ENCODE measurements around the gene WDSUB1. TPM values are rescaled to one million over a fixed set of nuclear protein-coding genes. Genes with fewer than 3 reads are reported as not detected.

The WDSUB1 gene
- total RNA-seq, 1 donor from 2014 or later, result 8.6 TPM

DNA sequence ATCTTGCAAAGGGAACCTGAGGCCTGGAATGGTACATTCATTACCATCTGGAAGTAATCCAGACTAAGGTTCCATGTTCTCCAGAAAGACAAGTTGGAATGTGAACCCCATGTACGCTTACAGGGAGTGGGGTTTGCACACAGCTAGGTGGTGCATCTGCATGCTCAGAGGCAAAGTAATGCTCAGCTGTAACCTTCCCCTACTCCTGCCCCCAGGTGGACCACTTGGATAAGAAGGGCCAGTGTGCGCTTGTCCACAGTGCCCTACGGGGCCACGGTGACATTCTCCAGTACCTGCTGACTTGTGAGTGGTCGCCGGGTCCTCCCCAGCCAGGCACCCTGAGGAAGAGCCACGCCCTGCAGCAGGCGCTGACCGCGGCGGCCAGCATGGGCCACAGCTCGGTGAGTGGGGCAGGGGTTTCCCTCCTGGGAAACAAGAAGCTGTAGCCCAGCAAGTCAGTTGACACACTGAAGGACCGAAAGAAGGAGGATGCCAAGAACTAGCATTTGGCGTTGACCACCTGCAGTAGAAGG, 90.0 kb downstream of the WDSUB1 start:
- ATAC-seq (ENCODE audit: low read depth), result no peak
- no peak for DNase-seq

GRCh38 chr2:159195697-159196096, 90.8 kb downstream of the WDSUB1 start:
- intact Hi-C loops (cut with micrococcal nuclease), result no loop called here
- Mint-ChIP-seq H3K4me3 (no peak overlapping the region), H3K4me1 (peaks cover 2% of the 10 kb centered on the region), H3K36me3 (ENCODE audit: low read depth) (no peaks in the 10 kb centered on the region), H3K27ac (no peak overlapping the region), H3K9me3 (no peaks in the 10 kb centered on the region), H3K27me3 (peaks cover 7% of the 10 kb centered on the region)
- TF ChIP-seq, protein P1, sequence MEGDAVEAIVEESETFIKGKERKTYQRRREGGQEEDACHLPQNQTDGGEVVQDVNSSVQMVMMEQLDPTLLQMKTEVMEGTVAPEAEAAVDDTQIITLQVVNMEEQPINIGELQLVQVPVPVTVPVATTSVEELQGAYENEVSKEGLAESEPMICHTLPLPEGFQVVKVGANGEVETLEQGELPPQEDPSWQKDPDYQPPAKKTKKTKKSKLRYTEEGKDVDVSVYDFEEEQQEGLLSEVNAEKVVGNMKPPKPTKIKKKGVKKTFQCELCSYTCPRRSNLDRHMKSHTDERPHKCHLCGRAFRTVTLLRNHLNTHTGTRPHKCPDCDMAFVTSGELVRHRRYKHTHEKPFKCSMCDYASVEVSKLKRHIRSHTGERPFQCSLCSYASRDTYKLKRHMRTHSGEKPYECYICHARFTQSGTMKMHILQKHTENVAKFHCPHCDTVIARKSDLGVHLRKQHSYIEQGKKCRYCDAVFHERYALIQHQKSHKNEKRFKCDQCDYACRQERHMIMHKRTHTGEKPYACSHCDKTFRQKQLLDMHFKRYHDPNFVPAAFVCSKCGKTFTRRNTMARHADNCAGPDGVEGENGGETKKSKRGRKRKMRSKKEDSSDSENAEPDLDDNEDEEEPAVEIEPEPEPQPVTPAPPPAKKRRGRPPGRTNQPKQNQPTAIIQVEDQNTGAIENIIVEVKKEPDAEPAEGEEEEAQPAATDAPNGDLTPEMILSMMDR (IDR thresholded peaks at IDR 0.05), result no peak
- POLR2A ChIA-PET, result no interaction called here
- no peak for DNase-seq
- CTCF ChIA-PET, result no interaction called here
- no peak for ATAC-seq (ENCODE audit: low read depth)

More for the DNA sequence above, 90.0 kb downstream of the WDSUB1 start:
- H3K4me3 Mint-ChIP-seq, result no peak overlapping the region
- intact Hi-C loops (cut with micrococcal nuclease), result no loop called here
- ChIA-PET CTCF (no interaction called here), POLR2A (no interaction called here)
- TF ChIP-seq, protein P1 (IDR thresholded peaks at IDR 0.05), result no peak
- H3K27ac Mint-ChIP-seq, result no peak overlapping the region
- peaks cover 9% of the 10 kb centered on the region for H3K4me1 Mint-ChIP-seq
- H3K36me3 Mint-ChIP-seq (ENCODE audit: low read depth), result no peaks in the 10 kb centered on the region
- peaks cover 7% of the 10 kb centered on the region for H3K27me3 Mint-ChIP-seq
- H3K9me3 Mint-ChIP-seq, result no peaks in the 10 kb centered on the region

DNA sequence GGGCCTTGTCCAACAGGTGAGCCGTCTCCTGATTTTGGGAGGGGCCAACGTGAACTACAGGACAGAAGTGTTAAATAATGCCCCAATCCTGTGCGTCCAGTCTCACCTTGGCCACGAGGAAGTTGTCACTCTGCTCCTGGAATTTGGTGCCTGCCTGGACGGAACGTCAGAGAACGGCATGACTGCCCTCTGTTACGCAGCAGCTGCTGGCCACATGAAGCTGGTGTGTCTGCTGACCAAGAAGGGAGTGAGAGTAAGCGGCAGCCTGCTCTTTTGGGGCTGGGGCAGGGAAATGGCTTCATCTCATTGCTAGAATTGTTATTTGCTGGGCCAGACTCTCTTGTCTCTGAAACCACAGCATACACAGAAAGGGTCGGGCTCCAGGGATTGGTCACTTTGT, 92.3 kb downstream of the WDSUB1 start:
- TF ChIP-seq, protein P1 (IDR thresholded peaks at IDR 0.05), result no peak
- no peaks in the 10 kb centered on the region for H3K9me3 Mint-ChIP-seq
- peaks cover 5% of the 10 kb centered on the region for H3K27me3 Mint-ChIP-seq
- H3K4me3 Mint-ChIP-seq, result no peak overlapping the region
- intact Hi-C loops (cut with micrococcal nuclease), result no loop called here
- H3K27ac Mint-ChIP-seq, result no peak overlapping the region
- POLR2A ChIA-PET, result no interaction called here
- no peaks in the 10 kb centered on the region for H3K36me3 Mint-ChIP-seq (ENCODE audit: low read depth)
- DNase-seq (no peak), ATAC-seq (ENCODE audit: low read depth) (no peak)
- no peaks in the 10 kb centered on the region for H3K4me1 Mint-ChIP-seq
- CTCF ChIA-PET, result no interaction called here

GRCh38 chr2:159193791-159194190, 92.7 kb downstream of the WDSUB1 start:
- DNase-seq (no peak), ATAC-seq (ENCODE audit: low read depth) (no peak)
- CTCF ChIA-PET, result no interaction called here
- no peaks in the 10 kb centered on the region for H3K4me1 Mint-ChIP-seq
- H3K36me3 Mint-ChIP-seq (ENCODE audit: low read depth), result no peaks in the 10 kb centered on the region
- no peak overlapping the region for H3K27ac Mint-ChIP-seq
- H3K4me3 Mint-ChIP-seq, result no peak overlapping the region
- intact Hi-C loops (cut with micrococcal nuclease), result no loop called here
- POLR2A ChIA-PET, result no interaction called here
- H3K9me3 Mint-ChIP-seq, result no peaks in the 10 kb centered on the region
- peaks cover 4% of the 10 kb centered on the region for H3K27me3 Mint-ChIP-seq
- TF ChIP-seq, protein P1 (IDR thresholded peaks at IDR 0.05), result no peak

DNA sequence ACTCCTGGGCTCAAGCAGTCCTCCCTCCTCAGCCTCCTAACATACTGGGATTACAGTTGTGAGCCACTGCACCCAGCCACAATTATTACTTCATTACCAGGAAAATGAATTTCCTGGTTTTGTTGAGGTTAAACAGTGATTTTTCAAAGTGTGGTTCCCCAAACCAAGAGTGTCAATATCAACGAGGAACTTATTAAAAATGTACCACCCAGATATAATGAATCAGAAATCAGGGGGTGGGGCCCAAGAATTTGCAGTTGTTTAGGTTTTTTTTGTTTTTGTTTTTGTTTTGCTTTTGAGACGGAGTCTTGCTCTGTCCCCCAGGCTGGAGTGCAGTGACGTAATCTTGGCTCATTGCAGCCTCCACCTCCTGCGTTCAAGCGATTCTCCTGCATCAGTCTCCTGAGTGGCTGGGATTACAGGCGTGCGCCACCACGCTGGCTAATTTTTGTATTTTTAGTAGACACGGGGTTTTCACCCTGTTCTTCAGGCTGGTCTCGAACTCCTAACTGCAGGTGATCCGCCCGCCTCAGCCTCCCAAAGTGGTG, 94.1 kb downstream of the WDSUB1 start:
- Mint-ChIP-seq H3K36me3 (ENCODE audit: low read depth) (no peaks in the 10 kb centered on the region), H3K4me3 (no peak overlapping the region), H3K4me1 (no peaks in the 10 kb centered on the region), H3K27me3 (no peaks in the 10 kb centered on the region), H3K9me3 (no peaks in the 10 kb centered on the region), H3K27ac (no peak overlapping the region)
- CTCF ChIA-PET, result no interaction called here
- TF ChIP-seq, protein P1 (IDR thresholded peaks at IDR 0.05), result no peak
- POLR2A ChIA-PET, result no interaction called here
- intact Hi-C loops (cut with micrococcal nuclease), result no loop called here
- ATAC-seq (ENCODE audit: low read depth), result no peak
- DNase-seq, result no peak
